SHP77 treated with DMSO at 0.1 percent for 48 hours (cell line): Measurements from ENCODE around the gene POLQ.
"Not testable (repeated sequence)": the region's sequence is repeated elsewhere in the genome, so short reads cannot be mapped to it uniquely, and the experiment has no call there.

Source experiments
- DNase-seq: peaks from one replicate; lab custom pipeline; 2025; lab: John Stamatoyannopoulos, UW

POLQ gene

DNA sequence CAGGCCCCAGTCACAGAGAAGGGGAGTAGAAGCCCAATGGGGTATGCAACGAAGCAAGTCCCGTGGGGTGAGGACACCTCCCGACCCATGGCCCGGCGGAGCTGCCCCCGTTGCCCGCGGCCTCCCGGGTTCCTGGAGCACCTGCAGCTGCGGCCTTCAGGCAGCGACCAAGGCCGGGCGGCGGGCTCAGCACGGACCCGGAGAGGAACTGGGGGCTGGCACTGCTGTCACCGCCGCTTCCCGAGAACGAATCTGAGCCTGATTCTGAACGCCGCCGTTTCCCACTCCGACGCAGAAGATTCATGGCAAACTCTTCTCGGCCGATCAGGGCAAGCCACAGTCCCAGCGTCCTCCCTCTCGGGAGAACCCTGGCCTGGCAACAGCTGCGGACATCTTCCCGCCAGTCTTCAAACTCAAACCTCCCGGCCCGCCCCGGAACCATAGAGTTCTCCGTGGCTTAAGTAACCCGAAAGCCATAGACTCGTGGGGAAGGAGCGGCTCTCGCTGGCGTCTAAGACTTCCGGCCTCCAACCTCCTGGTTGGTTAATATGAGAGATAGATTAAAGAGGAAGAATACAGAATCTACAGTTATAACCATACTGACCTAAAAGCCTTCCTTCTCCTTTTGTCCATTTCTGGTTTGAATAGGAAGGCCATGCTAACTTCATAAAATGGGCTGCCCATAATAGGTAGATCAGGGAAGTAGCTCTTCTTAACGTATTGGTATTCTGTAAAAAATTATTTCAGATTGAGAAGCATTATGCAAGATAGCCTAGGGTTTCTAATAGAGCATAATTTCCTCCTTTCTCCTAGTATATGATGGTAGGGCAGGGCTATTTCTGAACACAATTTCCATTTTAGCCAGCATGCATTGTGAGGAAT, at the start of gene POLQ:
POLQ (minus strand) TSS at position 415 of the 882 bp plus-strand sequence; CDS start at position 304, 111 bp downstream.
- peak; percentile 85 for DNase-seq

DNA sequence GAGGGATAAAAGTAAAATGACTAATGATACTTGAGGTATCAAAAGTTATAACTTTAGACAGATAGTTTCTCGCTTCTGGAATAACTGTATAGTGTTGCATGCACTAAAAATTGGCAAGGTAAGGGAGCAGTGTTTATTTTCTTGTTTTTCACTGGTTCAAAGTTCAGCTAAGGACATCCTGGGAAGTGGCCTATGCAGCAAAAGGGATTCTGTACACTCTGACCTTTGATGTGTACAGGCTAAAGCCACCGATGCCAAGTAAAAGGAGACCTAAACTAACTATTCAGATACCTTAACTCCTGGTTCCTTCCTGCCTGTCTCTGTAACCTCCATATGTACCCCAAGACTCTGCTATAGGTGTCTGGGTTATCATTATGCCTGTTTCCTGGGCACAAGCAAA, 49.1 kb upstream of the POLQ start:
- no peak for DNase-seq

- DNase-seq: not testable (repeated sequence)
These were observed 48.0 kb upstream of the POLQ start for GRCh38 chr3:121593806-121594205.

GRCh38 chr3:121592856-121593702, 47.3 kb upstream of the POLQ start, which contains the start of gene FBXO40:
Gene FBXO40, plus strand, starts transcription at chr3:121593379. Its CDS starts 27,197 bp downstream, at chr3:121620576.
- DNase-seq: peak; percentile 43

- no peak for DNase-seq
These were observed 38.6 kb upstream of the POLQ start for GRCh38 chr3:121584418-121584817.

DNA sequence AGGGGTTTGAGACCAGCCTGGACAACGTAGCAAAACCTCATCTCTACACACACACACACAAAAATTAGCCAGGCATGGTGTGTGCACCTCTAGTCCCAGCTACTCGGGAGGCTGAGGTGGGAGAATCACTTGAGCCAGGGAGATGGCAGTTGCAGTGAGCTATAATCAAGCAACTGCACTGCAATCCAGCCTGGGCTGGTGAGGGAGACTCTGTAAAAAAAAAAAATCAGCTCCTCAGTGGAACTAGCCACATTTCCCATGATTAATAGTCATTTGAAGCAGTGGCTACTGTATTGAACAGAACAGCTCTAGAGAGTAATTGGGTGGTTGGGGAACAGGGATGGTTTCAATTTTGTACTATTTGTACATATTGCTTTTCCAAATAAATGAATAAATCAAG, 35.9 kb upstream of the POLQ start:
- DNase-seq: no peak

DNA sequence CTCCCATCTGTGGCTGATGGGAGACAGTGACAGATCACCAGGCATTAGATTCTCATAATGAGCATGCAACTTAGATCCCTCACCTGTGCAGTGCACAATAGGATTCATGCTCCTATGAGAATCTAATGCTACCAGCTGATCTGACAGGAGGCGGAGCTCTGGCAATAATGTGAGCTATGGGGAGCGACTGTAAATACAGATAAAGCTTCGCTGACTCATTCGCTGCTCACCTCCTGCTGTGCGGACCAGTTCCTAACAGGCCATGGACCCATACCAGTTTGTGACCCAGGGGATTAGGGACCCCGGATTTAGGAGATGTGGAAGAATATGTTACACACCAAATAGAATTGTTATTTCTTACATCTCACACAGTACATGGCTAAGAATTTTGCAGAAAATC, 28.7 kb upstream of the POLQ start:
- peak; percentile 32 for DNase-seq

- DNase-seq: no peak
These were observed 21.9 kb upstream of the POLQ start, which contains the start of gene ARGFX for GRCh38 chr3:121567649-121568048. Gene ARGFX, plus strand, starts transcription at chr3:121567949. Its CDS starts 2,765 bp downstream, at chr3:121570714.

DNA sequence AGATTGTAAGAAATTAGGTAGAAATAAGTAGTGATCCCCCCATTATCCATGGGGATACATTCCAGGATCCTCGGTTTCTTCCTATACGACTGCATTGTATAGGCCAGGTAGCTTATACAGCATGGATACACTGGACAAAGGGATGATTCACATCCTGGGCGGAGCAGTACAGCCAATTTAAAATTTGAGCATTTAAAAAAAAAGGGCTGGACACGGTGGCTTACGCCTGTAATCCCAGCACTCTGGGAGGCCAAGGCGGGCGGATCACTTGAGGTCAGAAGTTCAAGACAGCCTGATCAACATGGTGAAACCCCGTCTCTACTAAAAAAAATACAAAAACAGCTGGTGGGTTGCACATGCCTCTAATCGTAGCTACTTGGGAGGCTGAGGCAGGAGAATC, 21.0 kb upstream of the POLQ start:
- DNase-seq: no peak

- DNase-seq: no peak
These were observed 16.4 kb upstream of the POLQ start for GRCh38 chr3:121562148-121562547.

GRCh38 chr3:121557426-121557934, 11.7 kb upstream of the POLQ start:
- no peak for DNase-seq

GRCh38 chr3:121552797-121553196, 7.0 kb upstream of the POLQ start:
- no peak for DNase-seq

DNA sequence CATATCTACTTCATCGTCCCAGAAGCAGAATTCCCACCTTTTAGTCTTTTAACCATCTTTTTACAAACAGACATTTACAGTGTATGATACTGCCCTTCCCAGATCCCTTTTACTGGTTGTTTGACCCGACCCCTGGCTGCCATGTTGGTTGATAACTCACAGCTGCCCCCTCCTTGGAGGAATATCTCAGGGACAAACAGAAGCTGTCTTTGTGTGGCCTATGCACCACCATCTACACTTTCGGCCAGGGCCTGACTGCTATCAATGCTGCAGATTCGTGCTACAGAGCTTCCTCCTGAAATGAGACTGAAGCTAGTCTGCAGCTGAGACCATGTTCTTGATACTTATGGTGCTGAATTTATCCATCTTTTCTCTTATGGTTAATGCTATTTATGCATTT, 6.6 kb upstream of the POLQ start:
- DNase-seq: no peak

- DNase-seq: no peak
These were observed 677 bp downstream of the POLQ start for GRCh38 chr3:121545049-121545573.

- DNase-seq: no peak
These were observed 2.9 kb downstream of the POLQ start for GRCh38 chr3:121542924-121543323.

DNA sequence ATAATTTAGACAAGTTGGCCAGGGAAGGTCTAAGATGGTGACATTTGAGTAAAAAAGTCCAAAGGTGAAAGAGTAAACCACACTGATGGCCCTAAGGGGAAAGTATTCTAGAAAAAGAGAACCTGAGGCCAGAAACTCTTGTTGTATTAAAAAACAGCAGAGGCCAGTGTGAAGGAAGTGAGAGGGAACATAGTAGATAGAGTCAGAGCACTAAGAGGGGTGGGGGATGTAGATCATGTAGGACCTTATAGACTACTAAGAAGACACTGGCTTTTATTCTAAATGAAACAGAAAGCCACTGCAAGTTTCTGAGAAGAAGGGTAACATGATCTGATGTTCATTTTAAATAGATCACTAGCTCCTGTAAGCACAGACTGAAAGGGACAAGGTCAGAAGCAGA, 14.5 kb downstream of the POLQ start:
- DNase-seq: no peak

- DNase-seq: no peak
These were observed 16.5 kb downstream of the POLQ start for GRCh38 chr3:121529308-121529707.

GRCh38 chr3:121520510-121520909, 25.3 kb downstream of the POLQ start:
- DNase-seq: no peak

- no peak for DNase-seq
These were observed 27.7 kb downstream of the POLQ start for GRCh38 chr3:121517953-121518655.

- no peak for DNase-seq
These were observed 29.9 kb downstream of the POLQ start for GRCh38 chr3:121515862-121516261.

- no peak for DNase-seq
These were observed 30.5 kb downstream of the POLQ start for GRCh38 chr3:121515313-121515712.

DNA sequence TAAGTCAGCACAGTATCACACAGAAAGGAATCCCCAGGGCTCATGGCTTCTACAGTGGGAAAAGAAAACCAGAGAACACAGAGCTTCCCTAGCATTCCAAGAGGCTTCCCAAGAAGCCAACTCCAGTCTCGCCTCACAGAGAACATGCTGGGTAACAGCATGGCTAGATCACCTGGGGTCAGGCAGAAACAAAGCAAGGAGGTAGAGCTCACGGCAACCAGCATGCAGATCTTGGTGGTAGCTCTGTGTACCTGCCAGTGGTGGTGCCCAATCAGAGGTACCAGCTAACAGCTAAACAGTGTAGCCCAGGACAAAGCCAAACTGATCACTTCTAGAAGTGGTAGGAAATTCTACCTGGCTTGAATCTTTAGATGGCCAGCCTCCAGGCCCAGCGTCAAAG, 31.3 kb downstream of the POLQ start:
- DNase-seq: no peak
